Pancreas (tissue), 10 donors: ENCODE data around the gene CD300C. TPM values are rescaled to one million over a fixed set of nuclear protein-coding genes. Genes with fewer than 3 reads are reported as not detected.
A peak's percentile ranks its signal among the peaks of the same experiment; 100 is the strongest.

Source experiments
- ATAC-seq, 4 donors: fragments of 200-7000 bp; cut with Tn5 transposase; one replicate each; pipeline versions ENCODE4 v1.8.0 to v1.9.1; 2020; ENCODE audit warnings: mild to moderate bottlenecking in 4 of 4, moderate library complexity in 4 of 4
- DNase-seq, 6 donors: peaks; one replicate each; pipeline ENCODE4 v3.0.0-alpha.2; 2020
- FAIRE-seq: peaks from 2 replicates; lab custom pipeline; 2012; peaks lifted over from hg19 to GRCh38; lab: Jason Lieb, UNC
- H3K27ac ChIP-seq, 4 donors: fragments of 200-600 bp; sonication (generic); 1 replicate in 3 of 4; 2 replicates in 1 of 4; pipeline versions ENCODE4 v1.5.0 to v1.8.0; 2020
- H3K27me3 ChIP-seq, 4 donors: fragments of 200-600 bp; one replicate each; pipeline ENCODE4 v1.8.0; 2021
- H3K36me3 ChIP-seq, 3 donors: fragments of 200-600 bp; sonication (generic) in 1 of 3; one replicate each; pipeline versions ENCODE4 v1.5.0 to v1.8.0; 2020 to 2021
- H3K4me1 ChIP-seq, 3 donors: fragments of 200-600 bp; one replicate each; pipeline ENCODE4 v1.8.0; 2021
- H3K4me3 ChIP-seq, 4 donors: fragments of 200-600 bp; sonication (generic) in 2 of 4; one replicate each; pipeline versions ENCODE4 v1.5.0 to v1.8.0; 2020 to 2021
- H3K9me3 ChIP-seq, 4 donors: fragments of 200-600 bp; one replicate each; pipeline ENCODE4 v1.8.0; 2021
- WGBS, 2 donors: extraction: QIAGEN DNeasy Blood & Tissue Kit; methylation state at CpG; one replicate each; pipeline ENCODE4 v1.1.7; 2013; 5-methylcytosine and 5-hydroxymethylcytosine counted together
- intact Hi-C, 3 donors: fragments of 100-400 bp; cut with DNase I; formaldehyde crosslinking; loops; one replicate each; pipeline versions ENCODE4 v1.11.1 to v1.14.2; 2022
- polyA plus RNA-seq, 2 donors: library from polyadenylated mRNA; stranded (reverse); fragments of 200-250 nt; gene quantifications; one replicate each; pipeline ENCODE4 v1.2.3, GENCODE V29; 2013
- total RNA-seq, 6 donors: library from RNA; stranded (reverse); fragmentation: NEBNext Ultra II Directional in 4 of 6; extraction: Animal tissue kit (Norgen Biotek cat#: 25700) in 4 of 6; gene quantifications; one replicate each; pipeline versions ENCODE4 v1.2.1 to v1.2.4, GENCODE V29; 2021 to 2023
- TF ChIP-seq, protein P1 (sequence below), 4 donors: fragments of 200-600 bp; sonication (generic) in 3 of 4; IDR thresholded peaks; one replicate each; pipeline versions ENCODE4 v1.5.0 to v1.8.0; 2021; ENCODE audit warnings: antibody characterized with exemption in 4 of 4
- donor health status: healthy with polysubstance abuse.
- donor health status: DM: no; HTN: no; CAD: no; lungs with moderate emphysema.
- donor health status: DM: no; HTN: no; CAD: no.
- donor health status: control.
- donor health status: control.
- donor health status: Bipolar disorder and iron deficiency.
- donor health status: DM: yes; HTN: yes; CAD: no.
- donor health status: DM: no; HTN: no; CAD: no.
- donor health status: DM: no; HTN: no; CAD: no.
- donor health status: DM: yes; HTN: yes; CAD: no.

CD300C gene
- total RNA-seq (1 to 10 TPM in 1 of 6 donors, under 1 TPM in 4, not detected in 1; 0.19 to 1.5 (median 0.38) TPM), polyA plus RNA-seq (under 1 TPM; 0.19 TPM)

GRCh38 chr17:74545843-74546230, at the start of gene CD300C:
Gene CD300C (minus strand): TSS chr17:74546115. CDS start chr17:74545782, 333 bp downstream.
- no peaks in the 10 kb centered on the region for H3K4me1 ChIP-seq
- FAIRE-seq: no peak
- H3K36me3 ChIP-seq: no peaks in the 10 kb centered on the region
- intact Hi-C loops: no loop called here
- H3K27me3 ChIP-seq: no peaks in the 10 kb centered on the region
- peak in 3 of 4 donors; percentile 34 to 72 (median 58) for ATAC-seq
- 61 to 66% methylated on average over 5 of the region's 5 CpGs for WGBS, 2 donors
- DNase-seq: peak in 1 of 6 donors; percentile 54
- TF ChIP-seq, protein P1, sequence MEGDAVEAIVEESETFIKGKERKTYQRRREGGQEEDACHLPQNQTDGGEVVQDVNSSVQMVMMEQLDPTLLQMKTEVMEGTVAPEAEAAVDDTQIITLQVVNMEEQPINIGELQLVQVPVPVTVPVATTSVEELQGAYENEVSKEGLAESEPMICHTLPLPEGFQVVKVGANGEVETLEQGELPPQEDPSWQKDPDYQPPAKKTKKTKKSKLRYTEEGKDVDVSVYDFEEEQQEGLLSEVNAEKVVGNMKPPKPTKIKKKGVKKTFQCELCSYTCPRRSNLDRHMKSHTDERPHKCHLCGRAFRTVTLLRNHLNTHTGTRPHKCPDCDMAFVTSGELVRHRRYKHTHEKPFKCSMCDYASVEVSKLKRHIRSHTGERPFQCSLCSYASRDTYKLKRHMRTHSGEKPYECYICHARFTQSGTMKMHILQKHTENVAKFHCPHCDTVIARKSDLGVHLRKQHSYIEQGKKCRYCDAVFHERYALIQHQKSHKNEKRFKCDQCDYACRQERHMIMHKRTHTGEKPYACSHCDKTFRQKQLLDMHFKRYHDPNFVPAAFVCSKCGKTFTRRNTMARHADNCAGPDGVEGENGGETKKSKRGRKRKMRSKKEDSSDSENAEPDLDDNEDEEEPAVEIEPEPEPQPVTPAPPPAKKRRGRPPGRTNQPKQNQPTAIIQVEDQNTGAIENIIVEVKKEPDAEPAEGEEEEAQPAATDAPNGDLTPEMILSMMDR (IDR thresholded peaks at IDR 0.05): no peak
- no peak within 1 kb of the TSS for H3K27ac ChIP-seq
- H3K9me3 ChIP-seq: no peaks in the 10 kb centered on the region
- H3K4me3 ChIP-seq: no peak within 1 kb of the TSS

DNA sequence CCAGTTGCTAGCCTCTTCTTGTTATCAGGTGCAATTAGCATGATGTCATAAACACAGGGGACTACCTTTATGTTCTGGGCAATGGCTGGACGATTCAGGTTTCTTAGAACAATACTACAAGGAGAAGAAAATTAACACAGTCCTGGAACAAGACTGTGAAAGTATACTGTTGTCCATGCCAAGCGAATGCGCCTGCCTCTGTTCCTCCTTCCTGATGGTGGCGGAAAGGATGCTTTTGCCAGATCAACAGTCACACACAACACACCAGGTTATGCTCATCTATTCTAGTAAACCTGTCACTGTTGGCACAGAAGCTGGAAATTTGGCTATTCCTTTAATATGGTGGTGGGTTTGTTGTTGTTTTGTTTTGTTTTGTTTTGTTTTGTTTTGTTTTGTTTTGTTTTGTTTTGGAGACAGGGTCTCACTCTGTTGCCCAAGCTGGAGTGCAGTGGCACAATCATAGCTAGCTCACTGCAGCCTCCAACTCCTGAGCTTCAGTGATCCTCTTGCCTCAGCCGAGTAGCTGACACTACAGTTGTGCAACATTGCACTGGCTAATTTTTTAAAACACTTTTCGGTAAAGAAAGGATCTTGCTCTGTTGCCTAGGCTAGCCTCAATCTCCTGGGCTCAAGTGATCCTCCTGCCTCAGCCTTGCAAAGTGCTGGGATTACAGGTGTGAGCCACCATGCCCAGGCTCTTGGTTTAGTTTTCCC, 49.3 kb upstream of the CD300C start:
- TF ChIP-seq, protein P1 (IDR thresholded peaks at IDR 0.05): no peak
- H3K36me3 ChIP-seq: no peaks in the 10 kb centered on the region
- H3K4me3 ChIP-seq: no peak overlapping the region
- intact Hi-C loops: no loop called here
- H3K27ac ChIP-seq: no peak overlapping the region
- FAIRE-seq (no peak), ATAC-seq (no peak), DNase-seq (no peak)
- H3K9me3 ChIP-seq: no peaks in the 10 kb centered on the region
- no peaks in the 10 kb centered on the region for H3K4me1 ChIP-seq
- WGBS, 2 donors: 55 to 69% methylated on average over 6 of the region's 6 CpGs
- H3K27me3 ChIP-seq: no peaks in the 10 kb centered on the region

- WGBS, 2 donors: 50 to 60% methylated on average over 14 of the region's 14 CpGs
- FAIRE-seq: no peak
- no peaks in the 10 kb centered on the region for H3K9me3 ChIP-seq
- H3K4me3 ChIP-seq: no peak within 1 kb of the TSS
- no peaks in the 10 kb centered on the region for H3K4me1 ChIP-seq
- intact Hi-C loops: no loop called here
- ATAC-seq: peak in 1 of 4 donors; percentile 56
- H3K27ac ChIP-seq: no peak within 1 kb of the TSS
- TF ChIP-seq, protein P1 (IDR thresholded peaks at IDR 0.05): no peak
- peaks cover 0 to 3% (median 0%) of the 10 kb centered on the region in 4 donors for H3K27me3 ChIP-seq
- DNase-seq: no peak
- no peaks in the 10 kb centered on the region for H3K36me3 ChIP-seq
Observed at GRCh38 chr17:74592087-74592990, 46.4 kb upstream of the CD300C start, which contains the start of gene CD300LD. Gene CD300LD (minus strand): TSS chr17:74592283. CDS start chr17:74592202, 81 bp downstream.

DNA sequence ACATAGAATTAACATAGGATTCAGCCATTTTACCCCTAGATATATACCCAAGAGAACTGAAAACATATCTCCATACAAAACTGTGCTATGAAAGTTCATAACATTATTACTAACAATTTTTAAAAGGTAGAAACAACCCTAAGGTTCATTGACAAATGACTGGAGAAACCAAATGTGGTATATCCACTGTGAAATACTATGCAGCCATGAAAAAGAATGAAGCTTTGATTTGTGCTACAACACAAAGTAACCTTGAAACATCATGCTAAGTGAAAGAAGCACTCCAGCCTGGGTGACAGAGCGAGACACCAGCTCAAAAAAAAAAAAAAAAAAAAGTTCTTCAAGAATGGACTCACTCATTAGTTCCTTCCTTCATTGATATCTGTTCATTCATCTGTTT, 45.6 kb upstream of the CD300C start:
- Histone ChIP-seq H3K4me3 (no peak overlapping the region), H3K4me1 (no peaks in the 10 kb centered on the region), H3K36me3 (no peaks in the 10 kb centered on the region), H3K27ac (no peak overlapping the region), H3K9me3 (no peaks in the 10 kb centered on the region), H3K27me3 (peaks cover 0 to 4% (median 2%) of the 10 kb centered on the region in 4 donors)
- intact Hi-C loops: no loop called here
- 42 to 54% methylated on average over 1 of the region's 1 CpG for WGBS, 2 donors
- FAIRE-seq (no peak), DNase-seq (no peak), ATAC-seq (no peak)
- TF ChIP-seq, protein P1 (IDR thresholded peaks at IDR 0.05): no peak
